Brain microvascular endothelial cell (primary cell): ENCODE data around the gene PLCG2.
A peak's percentile ranks its signal among the peaks of the same experiment; 100 is the strongest.
"Not testable (repeated sequence)": the region's sequence is repeated elsewhere in the genome, so short reads cannot be mapped to it uniquely, and the experiment has no call there.

ENCODE experiments used
- DNase-seq: peaks from one replicate; pipeline ENCODE4 v3.0.0-alpha.2; 2020
- H3K27ac ChIP-seq: fragments of 250-450 bp; sonication (Bioruptor Pico); 2 replicates; pipeline ENCODE4 v1.5.1; 2020; ENCODE audit warnings: mild to moderate bottlenecking, moderate library complexity
- H3K27me3 ChIP-seq: fragments of 250-450 bp; sonication (Bioruptor Pico); replicated peaks from 2 replicates; pipeline ENCODE4 v1.5.1; 2020; ENCODE audit warnings: mild to moderate bottlenecking
- H3K36me3 ChIP-seq: fragments of 250-450 bp; sonication (Bioruptor Pico); replicated peaks from 2 replicates; pipeline ENCODE4 v1.5.1; 2020; ENCODE audit warnings: mild to moderate bottlenecking
- H3K4me3 ChIP-seq: 2 replicates; pipeline ENCODE4 v1.5.1; 2011; ENCODE audit warnings: low read depth, mild to moderate bottlenecking, control low read depth, low read length, moderate library complexity
- CTCF ChIP-seq: IDR thresholded peaks from 2 replicates; pipeline ENCODE4 v1.5.1; 2011; ENCODE audit warnings: low read depth, mild to moderate bottlenecking, moderate library complexity, low read length, control low read depth, inconsistent platforms; ENCODE audit errors: missing control alignments
- in situ Hi-C: cut with HindIII; loops from 2 replicates; pipeline ENCODE4 v1.10.0; 2017; ENCODE audit warnings: low sequenced_read_pairs, low pct_ligation_motif_present

Gene PLCG2

GRCh38 chr16:81869326-81869725 lies 90.2 kb downstream of the PLCG2 start:
- Histone ChIP-seq H3K4me3 (no peak overlapping the region), H3K27ac (no peak overlapping the region), H3K36me3 (no peaks in the 10 kb centered on the region), H3K27me3 (peaks cover 13% of the 10 kb centered on the region)
- DNase-seq: no peak
- in situ Hi-C loops: no loop called here
- no peak for TF ChIP-seq CTCF

GRCh38 chr16:81873206-81873605 lies 94.1 kb downstream of the PLCG2 start:
- in situ Hi-C loops: no loop called here
- no peak overlapping the region for H3K4me3 ChIP-seq
- DNase-seq: no peak
- peaks cover 2% of the 10 kb centered on the region for H3K27me3 ChIP-seq
- H3K36me3 ChIP-seq: no peaks in the 10 kb centered on the region
- no peak overlapping the region for H3K27ac ChIP-seq
- no peak for TF ChIP-seq CTCF

- DNase-seq: peak; percentile 48
- TF ChIP-seq CTCF: peak; percentile 91
- H3K27ac ChIP-seq: no peak overlapping the region
- H3K4me3 ChIP-seq: no peak overlapping the region
- peaks cover 2% of the 10 kb centered on the region for H3K27me3 ChIP-seq
- H3K36me3 ChIP-seq: no peaks in the 10 kb centered on the region
- in situ Hi-C loops: no loop called here
These were observed 95.0 kb downstream of the PLCG2 start for GRCh38 chr16:81873843-81874752.

- no peak for TF ChIP-seq CTCF
These were observed 96.4 kb downstream of the PLCG2 start for GRCh38 chr16:81875461-81875860.

GRCh38 chr16:81876273-81876900 lies 97.3 kb downstream of the PLCG2 start:
- no peak for TF ChIP-seq CTCF
- in situ Hi-C loops: no loop called here
- no peak for DNase-seq
- H3K27me3 ChIP-seq: no peaks in the 10 kb centered on the region
- H3K36me3 ChIP-seq: no peaks in the 10 kb centered on the region
- no peak overlapping the region for H3K27ac ChIP-seq
- H3K4me3 ChIP-seq: no peak overlapping the region

More at GRCh38 chr16:81875461-81875860, 96.4 kb downstream of the PLCG2 start:
- in situ Hi-C loops: no loop called here
- Histone ChIP-seq H3K27ac (no peak overlapping the region), H3K4me3 (no peak overlapping the region), H3K36me3 (no peaks in the 10 kb centered on the region), H3K27me3 (no peaks in the 10 kb centered on the region)
- DNase-seq: no peak

- H3K36me3 ChIP-seq, H3K27ac ChIP-seq, DNase-seq, H3K27me3 ChIP-seq, in situ Hi-C loops, H3K4me3 ChIP-seq: not testable (repeated sequence)
These were observed 98.4 kb downstream of the PLCG2 start for GRCh38 chr16:81877490-81877889.
